Cardiac muscle cell (in vitro differentiated cells and primary cell): ENCODE data around the gene DIAPH2. TPM values are rescaled to one million over a fixed set of nuclear protein-coding genes. Genes with fewer than 3 reads are reported as not detected.

Source experiments
- DNase-seq, 2 donors: peaks; one replicate each; pipeline versions ENCODE4 v3.0.0 to v3.0.0-alpha.2; 2010 to 2017; ENCODE audit warnings: low read depth in 1 of 2, low spot score in 1 of 2
- H3K27ac ChIP-seq: fragments of 200-600 bp; sonication (generic); 2 replicates; pipeline ENCODE4 v1.5.1; 2016
- H3K27me3 ChIP-seq: fragments of 200-600 bp; sonication (generic); 2 replicates; pipeline ENCODE4 v1.6.0; 2016; ENCODE audit warnings: control low read depth
- H3K36me3 ChIP-seq: fragments of 200-600 bp; sonication (generic); 2 replicates; pipeline ENCODE4 v1.5.1; 2016; ENCODE audit warnings: control low read depth
- H3K4me1 ChIP-seq: fragments of 200-600 bp; sonication (generic); 2 replicates; pipeline ENCODE4 v1.8.1; 2017; ENCODE audit warnings: low read depth, mild to moderate bottlenecking, mixed run types
- H3K4me3 ChIP-seq: fragments of 200-600 bp; sonication (generic); 2 replicates; pipeline ENCODE4 v1.5.1; 2016; ENCODE audit warnings: mild to moderate bottlenecking
- H3K9me3 ChIP-seq: fragments of 200-600 bp; sonication (generic); 2 replicates; pipeline ENCODE4 v1.5.1; 2017; ENCODE audit warnings: low read depth, mild to moderate bottlenecking, control low read depth
- CTCF ChIP-seq: IDR thresholded peaks from 2 replicates; pipeline ENCODE4 v1.5.1; 2012; ENCODE audit warnings: low read depth, mild to moderate bottlenecking, low read length
- polyA plus RNA-seq: library from polyadenylated mRNA; unstranded; fragments of >200 nt; fragmentation: Nextera tagmentation; extraction: Ambion mirVana; gene quantifications from 2 replicates; pipeline ENCODE4 v1.2.1, GENCODE V29; 2016
- total RNA-seq: library from RNA; depleted of rRNA; stranded (reverse); fragments of >200 nt; gene quantifications from 2 replicates; pipeline ENCODE4 v1.2.3, GENCODE V29; 2016

Gene DIAPH2
- total and polyA plus RNA-seq, 2 experiments from 2014 or later = 9.1 to 18.4 TPM

- Histone ChIP-seq H3K4me3 (no peak overlapping the region), H3K27ac (no peak overlapping the region), H3K4me1 (peaks cover 4% of the 10 kb centered on the region), H3K27me3 (no peaks in the 10 kb centered on the region), H3K9me3 (no peaks in the 10 kb centered on the region), H3K36me3 (no peaks in the 10 kb centered on the region)
- DNase-seq = no peak
- no peak for TF ChIP-seq CTCF
Measured at GRCh38 chrX:96861661-96862060, 177.0 kb downstream of the DIAPH2 start.

DNA sequence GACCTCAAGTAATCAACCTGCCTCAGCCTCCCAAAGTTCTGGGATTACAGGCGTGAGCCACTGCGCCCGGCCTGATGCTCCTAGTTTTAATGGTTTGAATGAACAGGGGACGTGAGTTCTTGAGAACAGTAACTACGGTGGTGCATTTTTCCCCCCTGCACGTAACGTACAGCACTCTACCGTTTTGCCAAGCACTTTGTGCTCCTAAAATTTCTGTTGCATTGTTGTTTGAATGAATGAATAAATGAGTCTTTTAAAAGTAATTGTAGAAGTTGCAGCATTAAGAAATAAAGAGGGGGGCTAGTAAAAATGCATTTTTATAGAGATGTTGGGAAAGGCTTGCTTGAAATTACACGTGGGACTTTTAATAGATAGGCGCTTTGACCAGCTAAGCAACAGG lies 199.0 kb downstream of the DIAPH2 start, which contains the start of gene RPA4:
TSS of gene RPA4 (plus strand) at position 301 of the 400 bp plus-strand sequence. CDS start 403 bp downstream, outside the sequence.
- H3K27me3 ChIP-seq = no peaks in the 10 kb centered on the region
- DNase-seq = no peak
- no peaks in the 10 kb centered on the region for H3K9me3 ChIP-seq
- no peak within 1 kb of the TSS for H3K27ac ChIP-seq
- no peak within 1 kb of the TSS for H3K4me3 ChIP-seq
- H3K4me1 ChIP-seq = no peaks in the 10 kb centered on the region
- H3K36me3 ChIP-seq = no peaks in the 10 kb centered on the region
- no peak for TF ChIP-seq CTCF

GRCh38 chrX:96884027-96884426 lies 199.4 kb downstream of the DIAPH2 start:
- no peak overlapping the region for H3K4me3 ChIP-seq
- no peaks in the 10 kb centered on the region for H3K36me3 ChIP-seq
- no peaks in the 10 kb centered on the region for H3K9me3 ChIP-seq
- no peak for DNase-seq
- no peak for TF ChIP-seq CTCF
- H3K27me3 ChIP-seq = no peaks in the 10 kb centered on the region
- H3K4me1 ChIP-seq = no peaks in the 10 kb centered on the region
- no peak overlapping the region for H3K27ac ChIP-seq

DNA sequence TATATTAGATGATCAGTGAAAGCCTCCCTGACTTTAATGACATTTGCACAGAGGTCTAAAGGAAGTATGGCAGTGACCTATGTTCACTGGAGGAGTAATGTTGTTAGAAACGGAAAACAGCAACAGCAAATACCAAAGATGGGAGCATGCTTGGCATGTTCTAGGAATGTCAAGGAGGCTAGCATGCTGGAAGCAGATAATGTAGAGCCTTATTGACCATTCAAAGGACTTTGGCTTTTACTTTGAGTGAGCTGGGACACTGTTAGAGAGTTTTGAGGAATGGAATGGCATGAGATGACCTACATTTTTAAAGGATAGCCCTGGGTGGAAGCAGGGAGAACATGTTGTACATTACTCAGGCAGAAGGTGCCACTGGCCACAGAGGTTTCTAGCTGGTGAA lies 205.1 kb downstream of the DIAPH2 start:
- no peak overlapping the region for H3K4me3 ChIP-seq
- no peak for TF ChIP-seq CTCF
- no peaks in the 10 kb centered on the region for H3K27me3 ChIP-seq
- H3K27ac ChIP-seq = no peak overlapping the region
- no peaks in the 10 kb centered on the region for H3K9me3 ChIP-seq
- no peak for DNase-seq
- no peaks in the 10 kb centered on the region for H3K36me3 ChIP-seq
- H3K4me1 ChIP-seq = no peaks in the 10 kb centered on the region

GRCh38 chrX:96906741-96907140 lies 222.1 kb downstream of the DIAPH2 start:
- H3K36me3 ChIP-seq = no peaks in the 10 kb centered on the region
- H3K27ac ChIP-seq = no peak overlapping the region
- no peak overlapping the region for H3K4me3 ChIP-seq
- no peak for TF ChIP-seq CTCF
- H3K9me3 ChIP-seq = no peaks in the 10 kb centered on the region
- H3K4me1 ChIP-seq = no peaks in the 10 kb centered on the region
- no peaks in the 10 kb centered on the region for H3K27me3 ChIP-seq
- DNase-seq = peak in 1 of 2 donors; percentile 39
